ENCODE measurements around the gene IRF4.

DNA sequence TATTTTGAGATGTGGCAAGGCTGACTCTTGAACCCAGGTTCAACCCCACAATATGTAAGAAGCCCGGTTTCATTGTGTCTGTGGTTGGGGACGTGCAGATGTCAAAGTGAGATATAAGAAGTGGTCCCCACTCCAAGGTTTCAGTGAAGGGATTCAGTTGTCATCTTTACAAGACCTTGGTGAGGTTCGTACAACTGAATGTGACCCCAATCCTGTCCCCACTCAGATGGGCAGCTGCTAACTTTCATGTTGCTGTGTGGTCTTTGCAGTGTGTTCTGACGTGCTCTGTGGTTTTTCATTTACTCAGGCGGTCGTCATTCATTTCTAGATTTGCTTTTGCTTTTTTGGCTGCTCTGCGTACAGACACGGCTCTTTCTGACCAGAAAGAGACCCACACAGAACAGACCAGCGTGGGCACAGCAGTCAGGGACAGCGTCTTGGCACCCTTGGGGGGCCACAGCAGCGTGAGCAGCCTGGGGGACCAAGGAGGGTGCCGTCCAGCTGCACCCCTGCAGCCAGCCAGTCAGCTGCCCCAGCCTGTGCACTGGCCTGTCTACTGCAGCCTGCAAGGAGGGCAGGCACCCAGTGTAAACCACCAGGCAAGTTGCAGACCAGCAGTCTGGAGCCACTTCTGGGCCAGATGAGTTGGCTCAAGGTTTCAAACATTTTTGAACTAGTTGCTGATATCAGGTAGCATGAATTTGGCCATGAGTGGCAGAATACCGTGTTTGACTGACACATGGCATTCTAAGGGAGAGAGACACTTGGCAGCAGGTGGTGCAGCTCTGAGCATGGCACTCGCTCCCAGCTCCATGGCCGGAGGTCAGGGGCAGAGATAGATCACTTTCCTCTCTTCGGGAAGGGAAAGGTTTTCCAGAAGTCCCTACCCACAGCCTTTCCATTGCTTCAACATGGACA is 49.4 kb upstream of the IRF4 start:
- TF ChIP-seq, protein P1, sequence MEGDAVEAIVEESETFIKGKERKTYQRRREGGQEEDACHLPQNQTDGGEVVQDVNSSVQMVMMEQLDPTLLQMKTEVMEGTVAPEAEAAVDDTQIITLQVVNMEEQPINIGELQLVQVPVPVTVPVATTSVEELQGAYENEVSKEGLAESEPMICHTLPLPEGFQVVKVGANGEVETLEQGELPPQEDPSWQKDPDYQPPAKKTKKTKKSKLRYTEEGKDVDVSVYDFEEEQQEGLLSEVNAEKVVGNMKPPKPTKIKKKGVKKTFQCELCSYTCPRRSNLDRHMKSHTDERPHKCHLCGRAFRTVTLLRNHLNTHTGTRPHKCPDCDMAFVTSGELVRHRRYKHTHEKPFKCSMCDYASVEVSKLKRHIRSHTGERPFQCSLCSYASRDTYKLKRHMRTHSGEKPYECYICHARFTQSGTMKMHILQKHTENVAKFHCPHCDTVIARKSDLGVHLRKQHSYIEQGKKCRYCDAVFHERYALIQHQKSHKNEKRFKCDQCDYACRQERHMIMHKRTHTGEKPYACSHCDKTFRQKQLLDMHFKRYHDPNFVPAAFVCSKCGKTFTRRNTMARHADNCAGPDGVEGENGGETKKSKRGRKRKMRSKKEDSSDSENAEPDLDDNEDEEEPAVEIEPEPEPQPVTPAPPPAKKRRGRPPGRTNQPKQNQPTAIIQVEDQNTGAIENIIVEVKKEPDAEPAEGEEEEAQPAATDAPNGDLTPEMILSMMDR (IDR thresholded peaks at IDR 0.05), result no peak
- TF ChIP-seq POLR2A (IDR thresholded peaks at IDR 0.05), result no peak
